CD4-positive, alpha-beta T cell (primary cell): ENCODE measurements around the gene ARHGAP25. TPM values are rescaled to one million over a fixed set of nuclear protein-coding genes. Genes with fewer than 3 reads are reported as not detected.

Experiments used
- ATAC-seq: fragments of 200-7000 bp; cut with Tn5 transposase; one replicate; pipeline ENCODE4 v1.10.0; 2022; ENCODE audit warnings: mild to moderate bottlenecking; ENCODE audit not compliant: poor library complexity
- CTCF ChIA-PET: fragments of 350-600 bp; sonication (Branson Sonifier 250); formaldehyde crosslinking; loops from one replicate; lab custom pipeline; 2021; ENCODE audit warnings: antibody characterized with exemption, inconsistent platforms; lab: Charles Lee
- POLR2A ChIA-PET: fragments of 350-600 bp; sonication (Branson Sonifier 250); formaldehyde crosslinking; loops from one replicate; lab custom pipeline; 2021; ENCODE audit warnings: antibody characterized with exemption, inconsistent platforms; lab: Charles Lee
- DNase-seq, 14 experiments: peaks; one replicate each; pipeline ENCODE4 v3.0.0-alpha.2; 2013 to 2020; ENCODE audit warnings: mixed read lengths in 2 of 14
- H3K27ac ChIP-seq, 2 donors: one replicate each; pipeline versions ENCODE4 v1.5.1 to v1.7.0; 2013; ENCODE audit warnings: low read length in 2 of 2, low read depth in 1 of 2, mild to moderate bottlenecking in 1 of 2
- H3K27me3 ChIP-seq, 2 experiments: 1 replicate in 1 of 2; 2 replicates in 1 of 2; pipeline versions ENCODE4 v1.6.1 to v1.7.0; 2013; ENCODE audit warnings: low read length in 2 of 2, control low read depth in 1 of 2, mild to moderate bottlenecking in 1 of 2, moderate library complexity in 1 of 2; ENCODE audit not compliant: insufficient read depth in 2 of 2, control insufficient read depth in 1 of 2
- H3K36me3 ChIP-seq: one replicate; pipeline ENCODE4 v1.6.1; 2013; ENCODE audit warnings: low read length, control low read depth; ENCODE audit not compliant: insufficient read depth
- H3K4me1 ChIP-seq: one replicate; pipeline ENCODE4 v1.6.1; 2013; ENCODE audit warnings: low read length, control low read depth; ENCODE audit not compliant: insufficient read depth
- H3K4me3 ChIP-seq: one replicate; pipeline ENCODE4 v1.5.1; 2013; ENCODE audit warnings: mild to moderate bottlenecking, low read length, moderate library complexity
- H3K9me3 ChIP-seq, 2 experiments: 1 replicate in 1 of 2; 2 replicates in 1 of 2; pipeline versions ENCODE4 v1.6.1 to v1.7.0; 2013; ENCODE audit warnings: low read length in 2 of 2, mild to moderate bottlenecking in 2 of 2, control low read depth in 1 of 2, moderate library complexity in 1 of 2; ENCODE audit not compliant: control insufficient read depth in 1 of 2, insufficient read depth in 1 of 2
- H3K27ac Mint-ChIP-seq: one replicate; pipeline ENCODE4 v1.8.0; 2020; ENCODE audit warnings: mixed read lengths
- H3K27me3 Mint-ChIP-seq: one replicate; pipeline ENCODE4 v1.8.0; 2021; ENCODE audit warnings: mixed read lengths
- H3K36me3 Mint-ChIP-seq: one replicate; pipeline ENCODE4 v1.8.0; 2021; ENCODE audit warnings: low read depth, mixed read lengths
- H3K4me1 Mint-ChIP-seq: one replicate; pipeline ENCODE4 v1.8.0; 2021; ENCODE audit warnings: low read depth, mixed read lengths
- H3K4me3 Mint-ChIP-seq: one replicate; pipeline ENCODE4 v1.8.0; 2020; ENCODE audit warnings: mild to moderate bottlenecking, mixed read lengths
- H3K9me3 Mint-ChIP-seq: one replicate; pipeline ENCODE4 v1.8.0; 2020; ENCODE audit warnings: mixed read lengths
- CTCF ChIP-seq: fragments of 200-600 bp; IDR thresholded peaks from one replicate; pipeline ENCODE4 v1.8.0; 2022; ENCODE audit warnings: antibody characterized with exemption, mild to moderate bottlenecking
- intact Hi-C, 2 experiments: fragments of 100-400 bp; cut with DNase I in 1 of 2; cut with micrococcal nuclease in 1 of 2; formaldehyde crosslinking; loops; one replicate each; pipeline versions ENCODE4 v1.15.1 to v1.9.0; 2023 to 2025; cut with DNase I, micrococcal nuclease
- total RNA-seq, 174 experiments: library from RNA in 2 of 174; stranded (reverse) in 2 of 174; gene quantifications; one replicate each; pipeline ENCODE4 v1.2.3 and lab custom pipeline; 2021 to 2026

ARHGAP25 gene
- total RNA-seq, 2 experiments from 2014 or later, result 39.3 to 41.8 TPM

- no peaks in the 10 kb centered on the region for H3K27me3 Mint-ChIP-seq
- peak overlapping the region; percentile 73 for H3K4me3 ChIP-seq
- TF ChIP-seq CTCF, result no peak
- H3K36me3 Mint-ChIP-seq, result peaks cover 45% of the 10 kb centered on the region
- no peaks in the 10 kb centered on the region for H3K9me3 ChIP-seq
- CTCF ChIA-PET, result interaction anchor here (1.1 to 6.5 kb wide), 3 partner anchors 14 to 175 kb away, joined by 3 to 63 read pairs (median 10); no protein-coding TSS in a partner anchor
- H3K4me1 ChIP-seq, result peaks cover 68% of the 10 kb centered on the region
- H3K36me3 ChIP-seq, result peaks cover 23% of the 10 kb centered on the region
- no peaks in the 10 kb centered on the region for H3K9me3 Mint-ChIP-seq
- ATAC-seq, result peak; percentile 50
- intact Hi-C loops, result loop anchor here (1.0 to 5.0 kb wide), 4 partner anchors 10 to 270 kb away; partner anchors contain the start of genes APLF (in 1 of the 2) and FBXO48 (in 1 of the 2)
- peak in 5 of 14 experiments; percentile 22 to 82 (median 74) for DNase-seq
- H3K4me3 Mint-ChIP-seq, result no peak overlapping the region
- H3K27ac Mint-ChIP-seq, result no peak overlapping the region
- peaks cover 55% of the 10 kb centered on the region for H3K4me1 Mint-ChIP-seq
- peak overlapping the region; percentile 77 to 81 for H3K27ac ChIP-seq
- POLR2A ChIA-PET, result interaction anchor here (0.5 to 8.0 kb wide), 14 partner anchors 8 to 271 kb away, joined by 3 to 79 read pairs (median 6); partner anchors contain the start of genes APLF and FBXO48
- H3K27me3 ChIP-seq, result no peaks in the 10 kb centered on the region
Measured at GRCh38 chr2:68737711-68738110, 3.1 kb downstream of the ARHGAP25 start.

GRCh38 chr2:68738906-68739594 is 4.4 kb downstream of the ARHGAP25 start:
- no peaks in the 10 kb centered on the region for H3K9me3 ChIP-seq
- H3K36me3 Mint-ChIP-seq, result peaks cover 56% of the 10 kb centered on the region
- peak overlapping the region; percentile 73 for H3K4me3 ChIP-seq
- peaks cover 36% of the 10 kb centered on the region for H3K36me3 ChIP-seq
- no peak overlapping the region for H3K27ac Mint-ChIP-seq
- intact Hi-C loops, result loop anchor here in 1 of 2 experiments (5.0 kb wide), 2 partner anchors 168 to 272 kb away; partner anchors contain the start of genes APLF and FBXO48
- H3K9me3 Mint-ChIP-seq, result no peaks in the 10 kb centered on the region
- peaks cover 68% of the 10 kb centered on the region for H3K4me1 ChIP-seq
- no peak overlapping the region for H3K4me3 Mint-ChIP-seq
- no peaks in the 10 kb centered on the region for H3K27me3 ChIP-seq
- ATAC-seq (no peak), DNase-seq (no peak)
- no peaks in the 10 kb centered on the region for H3K27me3 Mint-ChIP-seq
- peak overlapping the region; percentile 77 to 81 for H3K27ac ChIP-seq
- H3K4me1 Mint-ChIP-seq, result peaks cover 68% of the 10 kb centered on the region
- ChIA-PET CTCF (interaction anchor here (0.6 to 6.5 kb wide), 5 partner anchors 9 to 30 kb away, joined by 4 to 63 read pairs (median 6); no protein-coding TSS in a partner anchor), POLR2A (interaction anchor here (1.0 to 8.0 kb wide), 11 partner anchors 9 to 169 kb away, joined by 3 to 79 read pairs (median 8); no protein-coding TSS in a partner anchor)
- no peak for TF ChIP-seq CTCF

GRCh38 chr2:68739595-68740399 is 5.2 kb downstream of the ARHGAP25 start:
- H3K4me1 ChIP-seq, result peaks cover 72% of the 10 kb centered on the region
- ChIA-PET POLR2A (interaction anchor here (0.7 to 8.0 kb wide), 12 partner anchors 8 to 169 kb away, joined by 3 to 79 read pairs (median 7); no protein-coding TSS in a partner anchor), CTCF (interaction anchor here (1.0 to 6.5 kb wide), 6 partner anchors 9 to 30 kb away, joined by 4 to 63 read pairs (median 6); no protein-coding TSS in a partner anchor)
- H3K27me3 ChIP-seq, result no peaks in the 10 kb centered on the region
- H3K4me3 Mint-ChIP-seq, result no peak overlapping the region
- ATAC-seq, result no peak
- H3K4me1 Mint-ChIP-seq, result peaks cover 76% of the 10 kb centered on the region
- H3K36me3 Mint-ChIP-seq, result peaks cover 64% of the 10 kb centered on the region
- H3K36me3 ChIP-seq, result peaks cover 44% of the 10 kb centered on the region
- H3K4me3 ChIP-seq, result peak overlapping the region; percentile 73
- no peaks in the 10 kb centered on the region for H3K9me3 Mint-ChIP-seq
- DNase-seq, result peak in 3 of 14 experiments; percentile 46 to 49 (median 48)
- no peaks in the 10 kb centered on the region for H3K27me3 Mint-ChIP-seq
- intact Hi-C loops, result loop anchor here in 1 of 2 experiments (1.0 to 5.0 kb wide), 3 partner anchors 15 to 272 kb away; partner anchors contain the start of genes APLF and FBXO48
- H3K27ac Mint-ChIP-seq, result no peak overlapping the region
- no peaks in the 10 kb centered on the region for H3K9me3 ChIP-seq
- no peak for TF ChIP-seq CTCF
- H3K27ac ChIP-seq, result peak overlapping the region; percentile 77 to 81
